Calu3 (cell line): ENCODE measurements around the gene PLA2G2F. TPM values are rescaled to one million over a fixed set of nuclear protein-coding genes. Genes with fewer than 3 reads are reported as not detected.

Source experiments
- BruUV-seq: library from RNA; stranded (reverse); fragments of 400-500 nt; replicated peaks from 2 replicates; lab custom pipeline; 2021; lab: Mats Ljungman, UMichigan
- CTCF ChIA-PET: fragments of 300-600 bp; sonication (Branson Sonifier 250); formaldehyde crosslinking; loops from one replicate; lab custom pipeline; 2022; ENCODE audit warnings: antibody characterized with exemption; lab: Charles Lee
- DNase-seq: peaks from one replicate; pipeline ENCODE4 v3.0.0; 2022
- H3K27ac Mint-ChIP-seq: one replicate; pipeline ENCODE4 v1.8.0; 2022; ENCODE audit warnings: mixed read lengths; ENCODE audit not compliant: unreplicated experiment
- H3K27me3 Mint-ChIP-seq: one replicate; pipeline ENCODE4 v1.8.0; 2022; ENCODE audit warnings: mixed read lengths; ENCODE audit not compliant: unreplicated experiment
- H3K36me3 Mint-ChIP-seq: one replicate; pipeline ENCODE4 v1.8.0; 2022; ENCODE audit warnings: mild to moderate bottlenecking, moderate library complexity, mixed read lengths; ENCODE audit not compliant: insufficient read depth, unreplicated experiment
- H3K4me1 Mint-ChIP-seq: one replicate; pipeline ENCODE4 v1.8.0; 2022; ENCODE audit warnings: mild to moderate bottlenecking, low read depth, mixed read lengths; ENCODE audit not compliant: unreplicated experiment
- H3K4me3 Mint-ChIP-seq: one replicate; pipeline ENCODE4 v1.8.0; 2022; ENCODE audit warnings: mild to moderate bottlenecking, low read depth, moderate library complexity, mixed read lengths; ENCODE audit not compliant: unreplicated experiment
- H3K9me3 Mint-ChIP-seq: one replicate; pipeline ENCODE4 v1.8.0; 2022; ENCODE audit warnings: low read depth, mixed read lengths; ENCODE audit not compliant: unreplicated experiment
- CTCF ChIP-seq: fragments of 200-600 bp; IDR thresholded peaks from one replicate; pipeline ENCODE4 v1.8.0; 2022; ENCODE audit warnings: antibody characterized with exemption; ENCODE audit not compliant: unreplicated experiment
- intact Hi-C: fragments of 100-400 bp; cut with micrococcal nuclease; formaldehyde crosslinking; loops from one replicate; pipeline ENCODE4 v1.10.0; 2022; ENCODE audit not compliant: unreplicated experiment
- total RNA-seq: library from RNA; stranded (reverse); gene quantifications from 2 replicates; pipeline ENCODE4 v1.2.3, GENCODE V29; 2022

PLA2G2F gene
- total RNA-seq, 1 experiment from 2014 or later = not detected

- BruUV-seq = no TSS peak
- Mint-ChIP-seq H3K27me3 (no peaks in the 10 kb centered on the region), H3K4me1 (peaks cover 10% of the 10 kb centered on the region), H3K36me3 (peaks cover 18% of the 10 kb centered on the region), H3K9me3 (no peaks in the 10 kb centered on the region), H3K4me3 (no peak overlapping the region), H3K27ac (no peak overlapping the region)
- no peak for DNase-seq
- intact Hi-C loops = loop anchor here (5.0 kb wide), 1 partner anchor 232 kb away; no protein-coding TSS in a partner anchor
- CTCF ChIA-PET = interaction anchor here (1.4 kb wide), 1 partner anchor 48 kb away, joined by 4 read pairs; no protein-coding TSS in a partner anchor
- TF ChIP-seq CTCF = no peak
Observed at GRCh38 chr1:20149601-20150325, 10.6 kb downstream of the PLA2G2F start.

GRCh38 chr1:20150326-20150705 lies 11.2 kb downstream of the PLA2G2F start:
- no peak for TF ChIP-seq CTCF
- Mint-ChIP-seq H3K36me3 (peaks cover 18% of the 10 kb centered on the region), H3K27me3 (no peaks in the 10 kb centered on the region), H3K9me3 (no peaks in the 10 kb centered on the region), H3K4me3 (no peak overlapping the region), H3K4me1 (peaks cover 15% of the 10 kb centered on the region), H3K27ac (no peak overlapping the region)
- no peak for DNase-seq
- no TSS peak for BruUV-seq
- CTCF ChIA-PET = interaction anchor here (1.4 kb wide), 1 partner anchor 48 kb away, joined by 4 read pairs; no protein-coding TSS in a partner anchor
- intact Hi-C loops = loop anchor here (5.0 kb wide), 1 partner anchor 233 kb away; no protein-coding TSS in a partner anchor

GRCh38 chr1:20150969-20151368 lies 11.8 kb downstream of the PLA2G2F start:
- BruUV-seq = no TSS peak

More at GRCh38 chr1:20150969-20151368, 11.8 kb downstream of the PLA2G2F start:
- Mint-ChIP-seq H3K9me3 (peaks cover 3% of the 10 kb centered on the region), H3K27ac (no peak overlapping the region), H3K36me3 (peaks cover 18% of the 10 kb centered on the region), H3K27me3 (no peaks in the 10 kb centered on the region), H3K4me3 (no peak overlapping the region), H3K4me1 (peaks cover 15% of the 10 kb centered on the region)
- intact Hi-C loops = loop anchor here (5.0 kb wide), 1 partner anchor 234 kb away; no protein-coding TSS in a partner anchor
- no peak for TF ChIP-seq CTCF
- no peak for DNase-seq
- CTCF ChIA-PET = interaction anchor here (1.4 kb wide), 1 partner anchor 49 kb away, joined by 4 read pairs; no protein-coding TSS in a partner anchor
